ENCODE data around the gene GALNT7. TPM values are rescaled to one million over a fixed set of nuclear protein-coding genes. Genes with fewer than 3 reads are reported as not detected.

The GALNT7 gene
- total RNA-seq, 1 experiment from 2014 or later, result 156 TPM

DNA sequence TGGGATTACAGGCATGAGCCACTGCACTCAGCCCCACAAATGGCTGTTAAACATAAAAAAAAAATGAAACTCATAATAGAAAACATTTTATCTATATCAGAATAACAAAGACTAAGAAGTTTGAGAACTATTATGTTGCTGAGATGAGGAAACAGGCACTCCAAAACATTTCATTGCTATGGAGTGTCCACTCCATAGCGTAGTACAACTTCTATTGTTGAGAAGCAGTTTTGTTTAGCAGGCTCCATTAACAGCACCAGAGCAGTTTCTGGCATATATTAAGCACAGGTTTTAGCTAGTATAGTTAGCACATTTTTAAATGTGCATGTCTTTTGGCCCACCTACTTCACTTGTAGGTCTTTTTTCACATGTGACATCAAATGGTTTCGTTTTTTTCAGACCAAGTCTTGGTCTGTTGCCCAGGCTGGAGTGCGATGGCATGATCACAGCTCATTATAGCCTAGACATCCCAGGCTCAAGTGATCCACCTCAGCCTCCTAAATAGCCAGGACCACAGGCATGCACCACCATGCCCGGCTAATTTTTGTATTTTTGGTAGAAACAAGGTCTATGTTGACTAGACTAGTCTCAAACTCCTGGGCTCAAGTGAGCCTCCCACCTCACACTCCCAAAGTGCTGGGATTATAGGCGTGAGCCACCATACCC is 159.8 kb downstream of the GALNT7 start:
- H3K27ac ChIP-seq (ENCODE audit: low read length), result no peak overlapping the region
- CTCF ChIA-PET, result no interaction called here
- H3K27me3 ChIP-seq (ENCODE audit: control insufficient read depth, insufficient read depth, low read length), result no peaks in the 10 kb centered on the region
- H3K9me3 ChIP-seq (ENCODE audit: control insufficient read depth, insufficient read depth, low read depth, low read length), result no peaks in the 10 kb centered on the region
- DNase-seq (ENCODE audit: low read depth, low spot score), result no peak
- 0 out of 2 replicates have a peak, but pooled peaks have one; percentile 40 for ATAC-seq
- TF ChIP-seq POLR2AphosphoS5 (IDR thresholded peaks at IDR 0.05; ENCODE audit: low read depth, low read length) (no peak), REST (IDR thresholded peaks at IDR 0.05; ENCODE audit: insufficient read depth in 1 of 2, low read depth in 2 of 2, low read length in 1 of 2) (no peak), CTCF (IDR thresholded peaks at IDR 0.05) (no peak), TCF7L2 (IDR thresholded peaks at IDR 0.05; ENCODE audit: low read depth, low read length) (no peak), SIN3A (IDR thresholded peaks at IDR 0.05; ENCODE audit: borderline replicate concordance, insufficient read depth, low read depth, low read length) (no peak)
- POLR2A ChIA-PET, result interaction anchor here (0.6 kb wide), 1 partner anchor 315 kb away, joined by 7 read pairs; no protein-coding TSS in a partner anchor
- H3K4me3 ChIP-seq (ENCODE audit: low read depth in 2 of 2, low read length in 2 of 2), result no peak overlapping the region
- H3K36me3 ChIP-seq (ENCODE audit: control insufficient read depth, insufficient read depth, low read length), result peaks cover 21% of the 10 kb centered on the region
- H3K4me1 ChIP-seq (ENCODE audit: control insufficient read depth, insufficient read depth, low read length), result peaks cover 10% of the 10 kb centered on the region; the same call in 1 of the 2 replicates
- BruUV-seq (replicated peaks), result no TSS peak
- in situ Hi-C loops (cut with HindIII; ENCODE audit: low pct_unique_long_range_greater_than_20kb, low sequenced_read_pairs) (no loop called here), intact Hi-C loops (cut with micrococcal nuclease; ENCODE audit: unreplicated experiment) (loop anchor here (5.0 kb wide), 1 partner anchor 89 kb away; no protein-coding TSS in a partner anchor)

DNA sequence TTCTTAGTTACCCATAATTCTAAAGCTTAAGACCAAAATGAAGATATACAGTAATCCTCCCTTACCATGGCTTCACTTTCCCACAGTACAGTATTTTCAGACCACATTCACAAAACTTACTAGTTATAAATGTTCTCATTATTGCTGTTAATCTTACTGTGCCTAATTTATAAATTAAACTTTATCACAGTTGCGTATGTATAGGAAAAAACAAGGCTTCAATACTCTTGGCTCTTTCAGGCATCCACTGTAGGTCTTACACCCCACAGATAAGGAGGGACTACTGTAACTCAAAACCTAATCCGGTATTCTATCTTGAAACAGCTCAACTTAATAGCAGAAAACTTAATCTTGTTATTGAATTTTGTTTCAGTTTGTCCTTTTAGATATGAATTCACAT is 162.0 kb downstream of the GALNT7 start:
- intact Hi-C loops (cut with micrococcal nuclease; ENCODE audit: unreplicated experiment) (loop anchor here (5.0 kb wide), 1 partner anchor 37 kb away; no protein-coding TSS in a partner anchor), in situ Hi-C loops (cut with HindIII; ENCODE audit: low pct_unique_long_range_greater_than_20kb, low sequenced_read_pairs) (no loop called here)
- Histone ChIP-seq H3K27me3 (ENCODE audit: control insufficient read depth, insufficient read depth, low read length) (no peaks in the 10 kb centered on the region), H3K9me3 (ENCODE audit: control insufficient read depth, insufficient read depth, low read depth, low read length) (no peaks in the 10 kb centered on the region), H3K27ac (ENCODE audit: low read length) (peak overlapping the region; percentile 51), H3K36me3 (ENCODE audit: control insufficient read depth, insufficient read depth, low read length) (peaks cover 12% of the 10 kb centered on the region), H3K4me3 (ENCODE audit: low read depth in 2 of 2, low read length in 2 of 2) (peak overlapping the region in 1 of 2 experiments; percentile 0; a peak in 1 of 4 replicates), H3K4me1 (ENCODE audit: control insufficient read depth, insufficient read depth, low read length) (peaks cover 5% of the 10 kb centered on the region; the same call in 1 of the 2 replicates)
- CTCF ChIA-PET, result no interaction called here
- POLR2A ChIA-PET, result interaction anchor here (0.6 kb wide), 1 partner anchor 141 kb away, joined by 3 read pairs; no protein-coding TSS in a partner anchor
- no TSS peak for BruUV-seq (replicated peaks)
- DNase-seq (ENCODE audit: low read depth, low spot score), result no peak
- ATAC-seq, result no peak
- TF ChIP-seq REST (IDR thresholded peaks at IDR 0.05; ENCODE audit: insufficient read depth in 1 of 2, low read depth in 2 of 2, low read length in 1 of 2) (no peak), TCF7L2 (IDR thresholded peaks at IDR 0.05; ENCODE audit: low read depth, low read length) (no peak), SIN3A (IDR thresholded peaks at IDR 0.05; ENCODE audit: borderline replicate concordance, insufficient read depth, low read depth, low read length) (no peak), CTCF (IDR thresholded peaks at IDR 0.05) (no peak), POLR2AphosphoS5 (IDR thresholded peaks at IDR 0.05; ENCODE audit: low read depth, low read length) (no peak; the same call in 1 of the 2 replicates)
